Hepatocyte (in vitro differentiated cells): ENCODE data around the gene KRT77. TPM values are rescaled to one million over a fixed set of nuclear protein-coding genes. Genes with fewer than 3 reads are reported as not detected.
"Not testable (repeated sequence)": the region's sequence is repeated elsewhere in the genome, so short reads cannot be mapped to it uniquely, and the experiment has no call there.

Experiments
- DNase-seq: peaks from one replicate; pipeline ENCODE4 v3.0.0-alpha.2; 2016; ENCODE audit warnings: low spot score
- H2AFZ ChIP-seq: fragments of 200-600 bp; sonication (generic); 2 replicates; pipeline ENCODE4 v1.6.0; 2016; ENCODE audit warnings: antibody characterized with exemption, mild to moderate bottlenecking
- H3K27ac ChIP-seq: fragments of 200-600 bp; sonication (generic); 2 replicates; pipeline ENCODE4 v1.5.1; 2016; ENCODE audit warnings: mild to moderate bottlenecking
- H3K27me3 ChIP-seq: fragments of 200-600 bp; sonication (generic); 2 replicates; pipeline ENCODE4 v1.6.1; 2016
- H3K36me3 ChIP-seq: fragments of 200-600 bp; sonication (generic); replicated peaks from 2 replicates; pipeline ENCODE4 v1.5.1; 2016; ENCODE audit warnings: low read depth; ENCODE audit not compliant: insufficient read depth
- H3K4me1 ChIP-seq: fragments of 200-600 bp; sonication (generic); 2 replicates; pipeline ENCODE4 v1.5.1; 2016; ENCODE audit warnings: mild to moderate bottlenecking, moderate library complexity; ENCODE audit not compliant: insufficient read depth
- H3K4me2 ChIP-seq: fragments of 200-600 bp; sonication (generic); 2 replicates; pipeline ENCODE4 v1.6.0; 2016
- H3K4me3 ChIP-seq: fragments of 200-600 bp; sonication (generic); 2 replicates; pipeline ENCODE4 v1.5.1; 2016; ENCODE audit warnings: mild to moderate bottlenecking
- H3K79me2 ChIP-seq: fragments of 200-600 bp; sonication (generic); 2 replicates; pipeline ENCODE4 v1.6.0; 2017; ENCODE audit warnings: mild to moderate bottlenecking
- H3K9me2 ChIP-seq: fragments of 200-600 bp; sonication (generic); replicated peaks from 2 replicates; pipeline ENCODE4 v1.6.0; 2017; ENCODE audit warnings: mild to moderate bottlenecking; ENCODE audit not compliant: insufficient read depth
- H3K9me3 ChIP-seq: fragments of 200-600 bp; sonication (generic); 2 replicates; pipeline ENCODE4 v1.5.1; 2016; ENCODE audit warnings: low read depth, mild to moderate bottlenecking
- H4K20me1 ChIP-seq: fragments of 200-600 bp; sonication (generic); 2 replicates; pipeline ENCODE4 v1.6.0; 2016; ENCODE audit warnings: mild to moderate bottlenecking; ENCODE audit not compliant: insufficient read depth, poor library complexity, severe bottlenecking
- EZH2 ChIP-seq: fragments of 200-600 bp; sonication (generic); IDR thresholded peaks from 2 replicates; pipeline ENCODE4 v1.6.1; 2016; ENCODE audit warnings: antibody characterized with exemption, mild to moderate bottlenecking, borderline replicate concordance
- EZH2phosphoT487 ChIP-seq: fragments of 200-600 bp; sonication (generic); IDR thresholded peaks from one replicate; pipeline ENCODE4 v1.6.1; 2018; ENCODE audit warnings: antibody characterized with exemption, mild to moderate bottlenecking, low read depth, moderate library complexity; ENCODE audit not compliant: unreplicated experiment, severe bottlenecking
- WGBS: methylation state at CpG from one replicate; pipeline ENCODE4 v1.1.6; 2016; ENCODE audit warnings: low lambda C conversion rate; ENCODE audit errors: missing lambda C conversion rate; 5-methylcytosine and 5-hydroxymethylcytosine counted together
- polyA plus RNA-seq: library from polyadenylated mRNA; unstranded; fragments of >200 nt; fragmentation: Nextera tagmentation; extraction: Ambion mirVana; gene quantifications from 2 replicates; pipeline ENCODE4 v1.2.1, GENCODE V29; 2016
- total RNA-seq: library from RNA; depleted of rRNA; stranded (reverse); fragments of >200 nt; gene quantifications from 2 replicates; pipeline ENCODE4 v1.2.3, GENCODE V29; 2014
- TF ChIP-seq, protein P1 (sequence below): fragments of 200-600 bp; sonication (generic); IDR thresholded peaks from 2 replicates; pipeline ENCODE4 v1.5.1; 2016; ENCODE audit warnings: antibody characterized with exemption, mild to moderate bottlenecking; ENCODE audit not compliant: poor library complexity

KRT77 gene
- total and polyA plus RNA-seq, 2 experiments from 2014 or later: not detected

DNA sequence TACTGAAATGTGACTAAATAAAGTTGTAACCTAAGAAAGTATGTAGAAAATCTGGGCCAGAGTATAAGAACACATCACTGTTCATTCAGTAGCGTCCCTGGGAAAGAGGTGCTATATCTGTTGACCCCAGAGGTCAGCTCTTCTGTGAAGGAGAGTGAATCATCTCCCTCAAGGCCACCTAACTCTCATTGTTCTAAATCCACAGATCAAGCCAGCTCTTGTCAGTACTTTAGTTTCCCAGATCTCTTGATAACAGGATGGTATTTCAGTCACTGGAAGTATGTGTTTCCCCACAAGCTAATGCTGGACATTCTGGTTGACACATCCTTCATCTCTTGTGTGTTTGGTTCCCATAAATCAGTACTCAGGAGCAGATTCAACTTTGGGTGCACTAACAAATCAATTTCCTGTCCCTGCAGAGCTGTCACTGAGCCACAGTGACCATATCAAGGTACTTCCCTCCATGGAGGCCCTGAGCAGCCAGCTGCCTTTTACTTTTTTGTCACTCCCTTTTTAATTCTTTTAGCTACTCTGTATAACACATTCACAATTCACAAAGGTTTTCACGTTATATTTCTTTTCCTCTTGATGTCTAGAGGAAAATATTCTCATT, 30.9 kb downstream of the KRT77 start:
- H3K4me1 ChIP-seq: no peaks in the 10 kb centered on the region
- H3K27ac ChIP-seq: no peak overlapping the region
- no peaks in the 10 kb centered on the region for H3K36me3 ChIP-seq
- H3K4me2 ChIP-seq: no peak overlapping the region
- H3K79me2 ChIP-seq: no peaks in the 10 kb centered on the region
- H3K9me2 ChIP-seq: no peaks in the 10 kb centered on the region
- peaks cover 10% of the 10 kb centered on the region for H3K27me3 ChIP-seq
- H3K4me3 ChIP-seq: no peak overlapping the region
- no peaks in the 10 kb centered on the region for H3K9me3 ChIP-seq
- TF ChIP-seq EZH2: no peak
- TF ChIP-seq EZH2phosphoT487: no peak
- TF ChIP-seq, protein P1, sequence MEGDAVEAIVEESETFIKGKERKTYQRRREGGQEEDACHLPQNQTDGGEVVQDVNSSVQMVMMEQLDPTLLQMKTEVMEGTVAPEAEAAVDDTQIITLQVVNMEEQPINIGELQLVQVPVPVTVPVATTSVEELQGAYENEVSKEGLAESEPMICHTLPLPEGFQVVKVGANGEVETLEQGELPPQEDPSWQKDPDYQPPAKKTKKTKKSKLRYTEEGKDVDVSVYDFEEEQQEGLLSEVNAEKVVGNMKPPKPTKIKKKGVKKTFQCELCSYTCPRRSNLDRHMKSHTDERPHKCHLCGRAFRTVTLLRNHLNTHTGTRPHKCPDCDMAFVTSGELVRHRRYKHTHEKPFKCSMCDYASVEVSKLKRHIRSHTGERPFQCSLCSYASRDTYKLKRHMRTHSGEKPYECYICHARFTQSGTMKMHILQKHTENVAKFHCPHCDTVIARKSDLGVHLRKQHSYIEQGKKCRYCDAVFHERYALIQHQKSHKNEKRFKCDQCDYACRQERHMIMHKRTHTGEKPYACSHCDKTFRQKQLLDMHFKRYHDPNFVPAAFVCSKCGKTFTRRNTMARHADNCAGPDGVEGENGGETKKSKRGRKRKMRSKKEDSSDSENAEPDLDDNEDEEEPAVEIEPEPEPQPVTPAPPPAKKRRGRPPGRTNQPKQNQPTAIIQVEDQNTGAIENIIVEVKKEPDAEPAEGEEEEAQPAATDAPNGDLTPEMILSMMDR: no peak
- 31% methylated on average over 2 of the region's 2 CpGs for WGBS
- no peaks in the 10 kb centered on the region for H4K20me1 ChIP-seq
- no peak for DNase-seq
- no peak overlapping the region for H2AFZ ChIP-seq

DNA sequence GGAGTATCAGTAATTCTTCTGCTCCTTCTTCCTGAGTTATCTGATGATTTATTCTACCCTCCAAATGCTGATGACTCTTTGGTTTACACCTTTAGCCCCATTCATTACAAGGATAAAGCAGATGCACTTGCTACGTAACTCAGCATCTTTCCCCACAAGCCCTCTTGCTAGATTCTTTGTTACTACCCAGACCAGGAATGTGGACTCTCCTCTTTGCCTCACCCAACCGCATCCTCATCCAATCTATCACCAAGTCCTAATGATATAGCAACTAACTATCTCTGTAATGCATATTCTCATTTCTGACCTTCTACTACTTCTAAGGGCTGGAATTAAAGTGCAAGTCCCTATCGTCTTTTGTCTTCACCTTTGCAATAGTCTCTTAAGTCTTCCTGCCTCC, 32.4 kb downstream of the KRT77 start:
- Histone ChIP-seq H3K27ac (no peak overlapping the region), H3K9me2 (no peaks in the 10 kb centered on the region), H3K9me3 (no peaks in the 10 kb centered on the region), H3K27me3 (peaks cover 17% of the 10 kb centered on the region), H3K4me1 (no peaks in the 10 kb centered on the region), H3K79me2 (no peaks in the 10 kb centered on the region), H3K4me3 (no peak overlapping the region), H2AFZ (no peak overlapping the region), H3K36me3 (no peaks in the 10 kb centered on the region), H3K4me2 (no peak overlapping the region), H4K20me1 (no peaks in the 10 kb centered on the region)
- 100% methylated on average over 3 of the region's 3 CpGs for WGBS
- TF ChIP-seq EZH2 (no peak), EZH2phosphoT487 (no peak)
- TF ChIP-seq, protein P1: no peak
- no peak for DNase-seq

DNA sequence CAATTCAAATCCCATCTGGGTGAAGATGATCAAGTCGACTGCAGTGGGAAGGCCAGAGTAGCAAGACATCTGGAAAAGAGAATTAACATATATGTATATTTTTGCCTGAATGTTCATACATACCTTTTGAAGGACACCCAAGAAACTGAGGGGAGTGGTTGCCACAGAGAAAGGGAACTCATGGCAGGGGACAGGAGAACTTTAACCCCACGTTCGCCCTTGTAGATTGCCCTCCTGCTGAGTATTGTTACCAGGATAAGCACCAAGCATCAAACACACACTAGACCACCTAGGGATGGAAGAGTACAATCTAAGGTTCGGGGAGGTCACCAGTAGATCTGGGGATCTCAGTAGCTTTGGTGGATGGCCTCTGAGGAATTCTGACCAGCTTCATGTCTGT, 32.8 kb downstream of the KRT77 start:
- 87% methylated on average over 4 of the region's 4 CpGs for WGBS

DNA sequence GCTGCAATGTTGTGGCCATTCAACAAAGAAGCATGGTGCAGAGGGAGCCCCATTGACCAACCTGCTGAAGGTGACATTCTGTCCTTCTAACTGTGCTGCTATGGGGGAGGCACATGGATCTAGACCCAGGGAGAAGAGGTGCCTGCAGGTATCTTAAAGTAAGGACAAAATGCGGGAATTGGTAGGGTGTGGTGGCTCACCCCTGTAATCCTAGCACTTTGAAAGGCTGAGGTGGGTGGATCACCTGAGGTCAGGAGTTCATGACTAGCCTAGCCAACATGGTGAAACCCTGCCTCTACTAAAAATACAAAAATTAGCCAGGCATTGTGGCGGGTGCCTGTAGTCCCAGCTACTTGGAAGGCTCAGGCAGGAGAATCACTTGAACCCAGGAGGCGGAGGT, 33.4 kb downstream of the KRT77 start:
- not testable (repeated sequence) for H3K4me2 ChIP-seq, H4K20me1 ChIP-seq, H3K9me2 ChIP-seq, H3K79me2 ChIP-seq, H3K36me3 ChIP-seq, H2AFZ ChIP-seq, H3K4me3 ChIP-seq, DNase-seq, H3K9me3 ChIP-seq, H3K4me1 ChIP-seq, H3K27ac ChIP-seq
- 96% methylated on average over 3 of the region's 3 CpGs for WGBS
- H3K27me3 ChIP-seq: peaks cover 21% of the 10 kb centered on the region

More for the DNA sequence above, 32.8 kb downstream of the KRT77 start:
- Histone ChIP-seq H3K27ac (no peak overlapping the region), H3K4me3 (no peak overlapping the region), H3K36me3 (no peaks in the 10 kb centered on the region), H3K79me2 (no peaks in the 10 kb centered on the region), H3K4me1 (no peaks in the 10 kb centered on the region), H4K20me1 (no peaks in the 10 kb centered on the region), H3K9me3 (no peaks in the 10 kb centered on the region), H3K4me2 (no peak overlapping the region), H3K9me2 (no peaks in the 10 kb centered on the region), H3K27me3 (peaks cover 21% of the 10 kb centered on the region), H2AFZ (no peak overlapping the region)
- TF ChIP-seq, protein P1: no peak
- TF ChIP-seq EZH2phosphoT487 (no peak), EZH2 (no peak)
- no peak for DNase-seq
